Measurements from ENCODE around the gene FGD4. TPM values are rescaled to one million over a fixed set of nuclear protein-coding genes. Genes with fewer than 3 reads are reported as not detected.

The FGD4 gene
- total RNA-seq, 1 experiment from 2014 or later: 54.3 TPM

DNA sequence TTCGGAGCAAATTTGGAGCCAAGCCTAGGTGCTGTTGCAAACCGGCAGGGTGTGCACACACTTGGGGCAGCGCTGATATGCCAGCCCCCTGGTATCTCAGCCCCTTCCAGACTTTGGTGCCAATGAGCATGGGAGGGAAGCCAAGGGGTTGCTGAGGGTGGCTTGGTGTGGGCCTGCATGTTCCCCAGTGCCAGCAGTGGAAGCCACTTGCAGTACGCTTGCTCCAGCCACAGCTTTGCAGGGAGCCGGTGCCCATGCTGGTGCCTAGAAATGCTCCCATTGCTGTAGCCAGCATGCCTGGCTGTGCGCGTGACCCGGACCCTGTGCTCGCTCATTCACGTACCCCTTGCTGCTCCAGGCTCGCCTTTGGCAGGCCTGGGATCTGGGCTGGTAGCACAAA is 212.6 kb downstream of the FGD4 start:
- Histone ChIP-seq H4K5ac (ENCODE audit: insufficient read length, low read depth, low read length) (no peak overlapping the region), H2AK5ac (ENCODE audit: insufficient read length, low read length) (no peak overlapping the region), H3K27me3 (ENCODE audit: insufficient read depth, low read length) (no peaks in the 10 kb centered on the region), H3K14ac (ENCODE audit: insufficient read depth, low read length) (no peak overlapping the region), H3K27ac (ENCODE audit: insufficient read length, low read depth, low read length) (no peak overlapping the region), H3K56ac (ENCODE audit: insufficient read length, low read depth, low read length) (no peak overlapping the region), H3K4ac (ENCODE audit: low read depth, low read length) (no peak overlapping the region), H4K8ac (replicated peaks; ENCODE audit: insufficient read length, low read depth, low read length) (no peak overlapping the region), H3K9me3 (ENCODE audit: control insufficient read depth, low read depth, low read length) (no peaks in the 10 kb centered on the region), H3K23me2 (ENCODE audit: insufficient read length, low read depth, low read length, poor library complexity, severe bottlenecking) (no peaks in the 10 kb centered on the region), H4K91ac (ENCODE audit: insufficient read length, low read depth, low read length) (no peak overlapping the region), H4K20me1 (ENCODE audit: control insufficient read depth, insufficient read depth, insufficient read length) (no peaks in the 10 kb centered on the region), H3K9ac (ENCODE audit: extremely low read depth, insufficient read length, low read length) (no peak overlapping the region), H2BK120ac (ENCODE audit: low read depth, low read length, poor library complexity, severe bottlenecking) (no peak overlapping the region), H3K23ac (ENCODE audit: insufficient read length, low read depth, low read length) (no peak overlapping the region), H3K4me2 (ENCODE audit: insufficient read depth, insufficient read length, low read length) (no peak overlapping the region), H3K79me2 (ENCODE audit: insufficient read depth, low read length) (no peaks in the 10 kb centered on the region), H2BK15ac (ENCODE audit: low read depth, low read length) (no peak overlapping the region), H2AFZ (ENCODE audit: low read length) (no peak overlapping the region), H2BK20ac (ENCODE audit: low read depth, low read length, poor library complexity, severe bottlenecking) (no peak overlapping the region), H2BK12ac (ENCODE audit: insufficient read length, low read depth, low read length) (no peak overlapping the region), H3T11ph (ENCODE audit: low read length) (no peak overlapping the region), H3K18ac (ENCODE audit: insufficient read length, low read depth, low read length) (no peak overlapping the region), H3K79me1 (ENCODE audit: insufficient read depth, low read depth, low read length, poor library complexity, severe bottlenecking) (no peaks in the 10 kb centered on the region), H3K4me1 (ENCODE audit: insufficient read depth, low read length) (no peaks in the 10 kb centered on the region), H2BK5ac (ENCODE audit: insufficient read length, low read length) (no peak overlapping the region)
- H3K36me3 Mint-ChIP-seq (ENCODE audit: insufficient read depth in 1 of 3, low read depth in 3 of 3): peaks cover 30 to 81% (median 56%) of the 10 kb centered on the region in 3 experiments; a peak in 6 of 7 replicates
- H3K27me3 Mint-ChIP-seq (ENCODE audit: low read depth): no peaks in the 10 kb centered on the region
- no peak for DNase-seq
- H3K27ac Mint-ChIP-seq: no peak overlapping the region; a peak in 1 of 7 replicates
- TF ChIP-seq, protein P1, sequence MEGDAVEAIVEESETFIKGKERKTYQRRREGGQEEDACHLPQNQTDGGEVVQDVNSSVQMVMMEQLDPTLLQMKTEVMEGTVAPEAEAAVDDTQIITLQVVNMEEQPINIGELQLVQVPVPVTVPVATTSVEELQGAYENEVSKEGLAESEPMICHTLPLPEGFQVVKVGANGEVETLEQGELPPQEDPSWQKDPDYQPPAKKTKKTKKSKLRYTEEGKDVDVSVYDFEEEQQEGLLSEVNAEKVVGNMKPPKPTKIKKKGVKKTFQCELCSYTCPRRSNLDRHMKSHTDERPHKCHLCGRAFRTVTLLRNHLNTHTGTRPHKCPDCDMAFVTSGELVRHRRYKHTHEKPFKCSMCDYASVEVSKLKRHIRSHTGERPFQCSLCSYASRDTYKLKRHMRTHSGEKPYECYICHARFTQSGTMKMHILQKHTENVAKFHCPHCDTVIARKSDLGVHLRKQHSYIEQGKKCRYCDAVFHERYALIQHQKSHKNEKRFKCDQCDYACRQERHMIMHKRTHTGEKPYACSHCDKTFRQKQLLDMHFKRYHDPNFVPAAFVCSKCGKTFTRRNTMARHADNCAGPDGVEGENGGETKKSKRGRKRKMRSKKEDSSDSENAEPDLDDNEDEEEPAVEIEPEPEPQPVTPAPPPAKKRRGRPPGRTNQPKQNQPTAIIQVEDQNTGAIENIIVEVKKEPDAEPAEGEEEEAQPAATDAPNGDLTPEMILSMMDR (conservative IDR thresholded peaks at IDR 0.05): no peak
- H3K9me3 Mint-ChIP-seq: no peaks in the 10 kb centered on the region
- WGBS (ENCODE audit: extremely low coverage, insufficient read length, low lambda C conversion rate): no CpG with 5 or more reads among the region's 11 CpGs
- H3K4me1 Mint-ChIP-seq: no peaks in the 10 kb centered on the region
- no peak overlapping the region for H3K4me3 Mint-ChIP-seq
